GM23338 (cell line): Measurements from ENCODE around the gene PDE4B. TPM values are rescaled to one million over a fixed set of nuclear protein-coding genes. Genes with fewer than 3 reads are reported as not detected.

Experiments
- ATAC-seq: fragments of 200-7000 bp; cut with Tn5 transposase; 3 replicates; pipeline ENCODE4 v1.9.1; 2020
- DNase-seq: peaks from one replicate; pipeline ENCODE4 v3.0.0-alpha.2; 2015; ENCODE audit warnings: low spot score
- H2AFZ ChIP-seq: fragments of 200-600 bp; sonication (generic); 2 replicates; pipeline ENCODE4 v1.8.0; 2016; ENCODE audit warnings: antibody characterized with exemption, mild to moderate bottlenecking, moderate library complexity
- H3F3A ChIP-seq: fragments of 200-600 bp; sonication (generic); replicated peaks from 2 replicates; pipeline ENCODE4 v1.8.0; 2017; ENCODE audit warnings: antibody characterized with exemption, mixed run types, low read depth
- H3K27ac ChIP-seq: fragments of 200-600 bp; sonication (generic); 2 replicates; pipeline ENCODE4 v1.6.1; 2016; ENCODE audit warnings: low read depth
- H3K27me3 ChIP-seq: fragments of 200-600 bp; sonication (generic); 2 replicates; pipeline ENCODE4 v1.8.0; 2016; ENCODE audit warnings: mild to moderate bottlenecking, mixed run types, moderate library complexity; ENCODE audit not compliant: insufficient read depth
- H3K36me3 ChIP-seq: fragments of 200-600 bp; sonication (generic); 2 replicates; pipeline ENCODE4 v1.8.0; 2016; ENCODE audit warnings: mild to moderate bottlenecking; ENCODE audit not compliant: insufficient read depth
- H3K4me1 ChIP-seq: fragments of 200-600 bp; sonication (generic); 2 replicates; pipeline ENCODE4 v1.8.0; 2016; ENCODE audit warnings: mild to moderate bottlenecking, moderate library complexity; ENCODE audit not compliant: insufficient read depth
- H3K4me2 ChIP-seq: fragments of 200-600 bp; sonication (generic); 2 replicates; pipeline ENCODE4 v1.7.1; 2017; ENCODE audit warnings: mixed run types
- H3K4me3 ChIP-seq: fragments of 200-600 bp; sonication (generic); 2 replicates; pipeline ENCODE4 v1.6.1; 2016; ENCODE audit warnings: mixed run types
- H3K79me2 ChIP-seq: fragments of 200-600 bp; sonication (generic); replicated peaks from 2 replicates; pipeline ENCODE4 v1.8.0; 2017; ENCODE audit warnings: mild to moderate bottlenecking; ENCODE audit not compliant: insufficient read depth
- H3K9me2 ChIP-seq: fragments of 200-600 bp; sonication (generic); 2 replicates; pipeline ENCODE4 v1.8.0; 2017; ENCODE audit not compliant: insufficient read depth
- H4K20me1 ChIP-seq: fragments of 200-600 bp; sonication (generic); replicated peaks from 2 replicates; pipeline ENCODE4 v1.8.0; 2017; ENCODE audit warnings: mild to moderate bottlenecking; ENCODE audit not compliant: insufficient read depth
- H3K27ac Mint-ChIP-seq: 2 replicates; pipeline ENCODE4 v1.8.0; 2020; ENCODE audit warnings: inconsistent platforms, mild to moderate bottlenecking, moderate library complexity, mixed read lengths
- H3K27me3 Mint-ChIP-seq: 3 replicates; pipeline ENCODE4 v1.8.0; 2022; ENCODE audit warnings: low read depth, mild to moderate bottlenecking, moderate library complexity, mixed read lengths, inconsistent platforms; ENCODE audit not compliant: insufficient read depth, poor library complexity
- H3K36me3 Mint-ChIP-seq: 3 replicates; pipeline ENCODE4 v1.8.0; 2021; ENCODE audit warnings: low read depth, mild to moderate bottlenecking, inconsistent platforms, moderate library complexity, mixed read lengths
- H3K4me1 Mint-ChIP-seq: 3 replicates; pipeline ENCODE4 v1.8.0; 2020; ENCODE audit warnings: mild to moderate bottlenecking, inconsistent platforms, mixed read lengths
- H3K4me3 Mint-ChIP-seq: 3 replicates; pipeline ENCODE4 v1.8.0; 2021; ENCODE audit warnings: moderate library complexity, mild to moderate bottlenecking, inconsistent platforms, mixed read lengths
- H3K9me3 Mint-ChIP-seq: 3 replicates; pipeline ENCODE4 v1.8.0; 2020; ENCODE audit warnings: moderate library complexity, mild to moderate bottlenecking, inconsistent platforms, mixed read lengths
- CREB1 ChIP-seq: fragments of 250-450 bp; sonication (Bioruptor Pico); IDR thresholded peaks from 2 replicates; pipeline ENCODE4 v1.5.0; 2020; ENCODE audit warnings: low read depth, mild to moderate bottlenecking, moderate library complexity
- ETS1 ChIP-seq: IDR thresholded peaks from 2 replicates; pipeline ENCODE4 v1.6.1; 2016; ENCODE audit warnings: antibody characterized with exemption
- STAT1 ChIP-seq: IDR thresholded peaks from one replicate; pipeline ENCODE4 v1.6.1; 2016; ENCODE audit warnings: antibody characterized with exemption; ENCODE audit not compliant: unreplicated experiment
- ZNF114 ChIP-seq: fragments of 250-450 bp; sonication (Bioruptor Pico); IDR thresholded peaks from 2 replicates; pipeline ENCODE4 v1.5.0; 2020; ENCODE audit warnings: mild to moderate bottlenecking, moderate library complexity
- ZNF331 ChIP-seq: fragments of 250-450 bp; sonication (Bioruptor Pico); IDR thresholded peaks from 2 replicates; pipeline ENCODE4 v1.5.0; 2020; ENCODE audit warnings: low read depth, mild to moderate bottlenecking, moderate library complexity
- ZNF462 ChIP-seq: fragments of 250-450 bp; sonication (Bioruptor Pico); IDR thresholded peaks from 2 replicates; pipeline ENCODE4 v1.5.0; 2020; ENCODE audit warnings: mild to moderate bottlenecking, moderate library complexity
- polyA plus RNA-seq: library from polyadenylated mRNA; unstranded; fragments of >200 nt; fragmentation: Nextera tagmentation; extraction: Ambion mirVana; gene quantifications from 2 replicates; pipeline ENCODE4 v1.2.1, GENCODE V29; 2016
- total RNA-seq: library from RNA; depleted of rRNA; stranded (reverse); fragments of >200 nt; shearing (Covaris generic); gene quantifications from 2 replicates; pipeline ENCODE4 v1.2.3, GENCODE V29; 2014

The PDE4B gene
- total and polyA plus RNA-seq, 2 experiments from 2014 or later = 14.0 to 25.6 TPM

GRCh38 chr1:66237042-66237441 is 444.3 kb downstream of the PDE4B start (continued):
- TF ChIP-seq ETS1 = no peak
- no peak for TF ChIP-seq ZNF462 (CRISPR knock-in tag)
- TF ChIP-seq STAT1 = no peak
- no peak for TF ChIP-seq CREB1 (CRISPR knock-in tag)

- TF ChIP-seq ZNF331 = no peak
- no peak for TF ChIP-seq ZNF114 (CRISPR knock-in tag)
- no peaks in the 10 kb centered on the region for H3K9me2 ChIP-seq
- H3K79me2 ChIP-seq = no peaks in the 10 kb centered on the region
- H3K36me3 Mint-ChIP-seq = no peaks in the 10 kb centered on the region
- H3K27me3 ChIP-seq = no peaks in the 10 kb centered on the region
- no peaks in the 10 kb centered on the region for H3K4me1 ChIP-seq
- H3K27me3 Mint-ChIP-seq = no peaks in the 10 kb centered on the region
- H3K4me3 Mint-ChIP-seq = no peak overlapping the region
- H3K9me3 Mint-ChIP-seq = no peaks in the 10 kb centered on the region
- no peak overlapping the region for H3K27ac ChIP-seq
- H3K4me1 Mint-ChIP-seq = no peaks in the 10 kb centered on the region
- no peaks in the 10 kb centered on the region for H3K36me3 ChIP-seq
- H4K20me1 ChIP-seq = no peaks in the 10 kb centered on the region
- no peak overlapping the region for H3K27ac Mint-ChIP-seq
- ATAC-seq = no peak
- no peaks in the 10 kb centered on the region for H3F3A ChIP-seq
- DNase-seq = no peak
- H3K4me2 ChIP-seq = no peak overlapping the region
- H3K4me3 ChIP-seq = no peak overlapping the region
- H2AFZ ChIP-seq = no peak overlapping the region
Measured at GRCh38 chr1:66237722-66238479, 445.2 kb downstream of the PDE4B start.
